ENCODE data around the gene TNFSF11. TPM values are rescaled to one million over a fixed set of nuclear protein-coding genes. Genes with fewer than 3 reads are reported as not detected.

TNFSF11 gene
- total RNA-seq, 1 experiment from 2014 or later: 3.5 TPM

- Histone ChIP-seq H3T11ph (ENCODE audit: low read length) (no peak overlapping the region), H2BK12ac (ENCODE audit: insufficient read length, low read depth, low read length) (no peak overlapping the region), H3K27ac (ENCODE audit: insufficient read length, low read depth, low read length) (no peak overlapping the region), H4K20me1 (ENCODE audit: control insufficient read depth, insufficient read depth, insufficient read length) (no peaks in the 10 kb centered on the region), H2BK20ac (ENCODE audit: low read depth, low read length, poor library complexity, severe bottlenecking) (no peak overlapping the region), H2BK15ac (ENCODE audit: low read depth, low read length) (no peak overlapping the region), H2BK5ac (ENCODE audit: insufficient read length, low read length) (no peak overlapping the region), H3K9ac (ENCODE audit: extremely low read depth, insufficient read length, low read length) (no peak overlapping the region), H3K4me2 (ENCODE audit: insufficient read depth, insufficient read length, low read length) (no peak overlapping the region), H3K4ac (ENCODE audit: low read depth, low read length) (no peak overlapping the region), H3K56ac (ENCODE audit: insufficient read length, low read depth, low read length) (no peak overlapping the region), H3K14ac (ENCODE audit: insufficient read depth, low read length) (no peak overlapping the region), H4K91ac (ENCODE audit: insufficient read length, low read depth, low read length) (no peak overlapping the region), H3K79me2 (ENCODE audit: insufficient read depth, low read length) (no peaks in the 10 kb centered on the region), H3K4me1 (ENCODE audit: insufficient read depth, low read length) (no peaks in the 10 kb centered on the region; the same call in 1 of the 2 replicates), H4K8ac (replicated peaks; ENCODE audit: insufficient read length, low read depth, low read length) (no peak overlapping the region), H3K23me2 (ENCODE audit: insufficient read length, low read depth, low read length, poor library complexity, severe bottlenecking) (no peaks in the 10 kb centered on the region), H2AFZ (ENCODE audit: low read length) (no peak overlapping the region), H3K79me1 (ENCODE audit: insufficient read depth, low read depth, low read length, poor library complexity, severe bottlenecking) (no peaks in the 10 kb centered on the region), H3K18ac (ENCODE audit: insufficient read length, low read depth, low read length) (no peak overlapping the region), H2AK5ac (ENCODE audit: insufficient read length, low read length) (no peak overlapping the region), H3K23ac (ENCODE audit: insufficient read length, low read depth, low read length) (no peak overlapping the region), H3K27me3 (ENCODE audit: insufficient read depth, low read length) (no peaks in the 10 kb centered on the region), H4K5ac (ENCODE audit: insufficient read length, low read depth, low read length) (no peak overlapping the region), H2BK120ac (ENCODE audit: low read depth, low read length, poor library complexity, severe bottlenecking) (no peak overlapping the region), H3K9me3 (ENCODE audit: control insufficient read depth, low read depth, low read length) (no peaks in the 10 kb centered on the region)
- no peaks in the 10 kb centered on the region; the same call in 1 of the 2 replicates for H3K27me3 Mint-ChIP-seq (ENCODE audit: low read depth)
- peak overlapping the region in 1 of 3 experiments; percentile 16; a peak in 1 of 7 replicates for H3K27ac Mint-ChIP-seq
- DNase-seq: no peak
- H3K9me3 Mint-ChIP-seq: no peaks in the 10 kb centered on the region
- H3K36me3 Mint-ChIP-seq (ENCODE audit: insufficient read depth in 1 of 3, low read depth in 3 of 3): no peaks in the 10 kb centered on the region; a peak in 1 of 7 replicates
- peaks cover 18 to 24% of the 10 kb centered on the region in 2 experiments for H3K4me1 Mint-ChIP-seq
- WGBS (ENCODE audit: extremely low coverage, insufficient read length, low lambda C conversion rate): no CpG with 5 or more reads among the region's 4 CpGs
- H3K4me3 Mint-ChIP-seq: no peak overlapping the region
- TF ChIP-seq CTCF (conservative IDR thresholded peaks at IDR 0.05): no peak
These were observed 7.5 kb downstream of the TNFSF11 start for GRCh38 chr13:42581427-42581826.
